Right lobe of liver (tissue), 6 donors: ENCODE results near the gene KLHL2. TPM values are rescaled to one million over a fixed set of nuclear protein-coding genes. Genes with fewer than 3 reads are reported as not detected.
"Not testable (repeated sequence)": the region's sequence is repeated elsewhere in the genome, so short reads cannot be mapped to it uniquely, and the experiment has no call there.

ENCODE experiments used
- ATAC-seq, 4 donors: fragments of 200-7000 bp; cut with Tn5 transposase; one replicate each; pipeline ENCODE4 v1.9.1; 2020; ENCODE audit warnings: mild to moderate bottlenecking in 4 of 4, moderate library complexity in 4 of 4
- DNase-seq, 3 donors: peaks; one replicate each; pipeline ENCODE4 v3.0.0-alpha.2; 2020
- H3K27ac ChIP-seq, 3 donors: fragments of 200-600 bp; one replicate each; pipeline ENCODE4 v1.8.0; 2022
- H3K27me3 ChIP-seq, 2 donors: fragments of 200-600 bp; one replicate each; pipeline ENCODE4 v1.8.0; 2022
- H3K36me3 ChIP-seq, 4 donors: fragments of 200-600 bp; sonication (generic) in 1 of 4; one replicate each; pipeline versions ENCODE4 v1.5.1 to v1.8.0; 2017 to 2022; ENCODE audit warnings: control low read depth in 1 of 4
- H3K4me1 ChIP-seq, 4 donors: fragments of 200-600 bp; sonication (generic) in 1 of 4; one replicate each; pipeline versions ENCODE4 v1.5.1 to v1.8.0; 2017 to 2022; ENCODE audit warnings: control low read depth in 1 of 4
- H3K4me3 ChIP-seq, 3 donors: fragments of 200-600 bp; one replicate each; pipeline ENCODE4 v1.8.0; 2022
- H3K9me3 ChIP-seq, 4 donors: fragments of 200-600 bp; sonication (generic) in 1 of 4; one replicate each; pipeline versions ENCODE4 v1.5.1 to v1.8.0; 2017 to 2022; ENCODE audit warnings: control low read depth in 1 of 4
- POLR2A ChIP-seq: fragments of 450-650 bp; IDR thresholded peaks from one replicate; pipeline ENCODE4 v1.6.1; 2017; ENCODE audit warnings: antibody characterized with exemption, mild to moderate bottlenecking
- WGBS: methylation state at CpG from one replicate; pipeline ENCODE4 v1.1.6; 2018; ENCODE audit warnings: low coverage, low lambda C conversion rate; ENCODE audit not compliant: insufficient coverage; ENCODE audit errors: missing lambda C conversion rate; 5-methylcytosine and 5-hydroxymethylcytosine counted together
- intact Hi-C, 2 donors: fragments of 100-400 bp; cut with DNase I; formaldehyde crosslinking; loops; one replicate each; pipeline versions ENCODE4 v1.11.2 to v1.14.1; 2022
- total RNA-seq, 6 experiments: library from RNA; depleted of rRNA in 2 of 6; stranded (reverse); fragments of >200 nt in 2 of 6; fragmentation: NEBNext Ultra II Directional in 3 of 6; extraction: Animal tissue kit (Norgen Biotek cat#: 25700) in 3 of 6; gene quantifications; one replicate each; pipeline versions ENCODE4 v1.1.0 to v1.2.4, GENCODE V29; 2016 to 2023
- TF ChIP-seq, protein P1 (sequence below), 4 donors: fragments of 200-600 bp in 3 of 4; fragments of 450-650 bp in 1 of 4; IDR thresholded peaks; one replicate each; pipeline versions ENCODE4 v1.5.1 to v1.8.0; 2016 to 2022; ENCODE audit warnings: antibody characterized with exemption in 4 of 4, mild to moderate bottlenecking in 2 of 4
- donor health status: DM: no; HTN: yes; CAD: no.
- donor health status: DM: no; HTN: no; CAD: no.
- donor health status: DM: no; HTN: no; CAD: no.
- donor health status: DM: no; HTN: yes; CAD: no.
- donor health status: DM: no; HTN: yes; CAD: no.

KLHL2 gene
- total RNA-seq, 6 experiments from 2014 or later: 15.6 to 25.3 (median 20.3) TPM

DNA sequence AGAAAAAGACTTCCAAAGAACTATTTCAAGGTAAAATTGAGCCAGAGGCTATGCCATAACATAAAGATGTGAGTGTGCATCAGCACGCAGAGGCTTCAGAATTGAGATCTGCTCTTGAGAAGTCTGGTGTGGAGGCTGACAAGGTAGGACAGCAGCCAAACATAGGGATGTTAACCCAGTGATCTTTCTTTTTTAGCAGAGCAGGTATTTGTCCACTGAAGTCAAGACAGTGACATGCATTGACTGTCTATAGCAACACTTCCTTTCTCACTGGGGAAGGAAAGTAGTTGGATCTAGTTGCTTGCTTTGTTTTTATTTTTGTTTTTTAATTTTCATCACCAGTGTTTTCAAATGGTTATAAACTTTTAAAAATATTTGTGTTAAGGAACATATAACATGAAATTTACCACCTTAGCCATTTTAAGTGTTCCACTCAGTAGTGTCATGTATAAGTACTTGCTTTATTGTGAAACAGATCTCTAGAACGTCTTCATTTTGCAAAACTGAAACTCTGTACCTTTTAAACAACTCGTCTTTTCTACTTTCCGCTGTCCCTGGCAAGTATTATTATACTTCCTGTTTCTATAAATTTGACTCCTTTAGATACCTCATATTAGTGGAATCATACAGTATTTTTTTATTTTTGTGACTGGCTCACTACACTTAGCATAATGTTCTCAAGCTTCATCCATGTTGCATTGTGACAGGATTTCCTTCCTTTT is 79.4 kb downstream of the KLHL2 start:
- ATAC-seq, H3K36me3 ChIP-seq, H3K27me3 ChIP-seq, H3K4me3 ChIP-seq, DNase-seq, intact Hi-C loops, H3K27ac ChIP-seq, H3K9me3 ChIP-seq: not testable (repeated sequence)
- 63% methylated on average over 4 of the region's 4 CpGs for WGBS
- H3K4me1 ChIP-seq: peaks cover 0 to 23% (median 5%) of the 10 kb centered on the region in 4 donors

DNA sequence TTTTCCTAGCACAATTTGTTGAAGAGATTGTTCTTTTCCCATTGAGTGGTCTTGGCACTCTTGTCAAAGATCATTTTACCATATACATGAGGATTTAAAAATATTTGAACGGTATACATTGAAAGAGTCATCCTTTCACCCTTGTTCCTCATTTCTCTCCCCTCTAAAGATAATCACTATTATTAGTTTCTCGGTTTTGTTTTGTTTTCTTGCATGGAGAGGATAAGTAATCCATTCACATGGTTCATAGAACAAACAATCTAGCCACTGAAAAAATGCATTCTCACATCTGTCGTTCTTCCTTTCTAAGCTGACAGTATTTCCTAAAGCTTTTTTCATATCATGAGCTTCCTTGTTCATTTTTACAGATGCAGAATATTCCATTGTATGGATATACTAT is 80.9 kb downstream of the KLHL2 start:
- Histone ChIP-seq H3K36me3 (no peaks in the 10 kb centered on the region), H3K4me1 (peaks cover 0 to 23% (median 5%) of the 10 kb centered on the region in 4 donors), H3K9me3 (no peaks in the 10 kb centered on the region), H3K4me3 (no peak overlapping the region), H3K27me3 (no peaks in the 10 kb centered on the region), H3K27ac (peak overlapping the region in 1 of 3 donors; percentile 17)
- WGBS: 32% methylated on average over 3 of the region's 3 CpGs
- TF ChIP-seq, protein P1, sequence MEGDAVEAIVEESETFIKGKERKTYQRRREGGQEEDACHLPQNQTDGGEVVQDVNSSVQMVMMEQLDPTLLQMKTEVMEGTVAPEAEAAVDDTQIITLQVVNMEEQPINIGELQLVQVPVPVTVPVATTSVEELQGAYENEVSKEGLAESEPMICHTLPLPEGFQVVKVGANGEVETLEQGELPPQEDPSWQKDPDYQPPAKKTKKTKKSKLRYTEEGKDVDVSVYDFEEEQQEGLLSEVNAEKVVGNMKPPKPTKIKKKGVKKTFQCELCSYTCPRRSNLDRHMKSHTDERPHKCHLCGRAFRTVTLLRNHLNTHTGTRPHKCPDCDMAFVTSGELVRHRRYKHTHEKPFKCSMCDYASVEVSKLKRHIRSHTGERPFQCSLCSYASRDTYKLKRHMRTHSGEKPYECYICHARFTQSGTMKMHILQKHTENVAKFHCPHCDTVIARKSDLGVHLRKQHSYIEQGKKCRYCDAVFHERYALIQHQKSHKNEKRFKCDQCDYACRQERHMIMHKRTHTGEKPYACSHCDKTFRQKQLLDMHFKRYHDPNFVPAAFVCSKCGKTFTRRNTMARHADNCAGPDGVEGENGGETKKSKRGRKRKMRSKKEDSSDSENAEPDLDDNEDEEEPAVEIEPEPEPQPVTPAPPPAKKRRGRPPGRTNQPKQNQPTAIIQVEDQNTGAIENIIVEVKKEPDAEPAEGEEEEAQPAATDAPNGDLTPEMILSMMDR (IDR thresholded peaks at IDR 0.05): no peak
- TF ChIP-seq POLR2A: no peak
- DNase-seq: no peak
- peak in 1 of 4 donors; percentile 10 for ATAC-seq
- intact Hi-C loops: no loop called here

DNA sequence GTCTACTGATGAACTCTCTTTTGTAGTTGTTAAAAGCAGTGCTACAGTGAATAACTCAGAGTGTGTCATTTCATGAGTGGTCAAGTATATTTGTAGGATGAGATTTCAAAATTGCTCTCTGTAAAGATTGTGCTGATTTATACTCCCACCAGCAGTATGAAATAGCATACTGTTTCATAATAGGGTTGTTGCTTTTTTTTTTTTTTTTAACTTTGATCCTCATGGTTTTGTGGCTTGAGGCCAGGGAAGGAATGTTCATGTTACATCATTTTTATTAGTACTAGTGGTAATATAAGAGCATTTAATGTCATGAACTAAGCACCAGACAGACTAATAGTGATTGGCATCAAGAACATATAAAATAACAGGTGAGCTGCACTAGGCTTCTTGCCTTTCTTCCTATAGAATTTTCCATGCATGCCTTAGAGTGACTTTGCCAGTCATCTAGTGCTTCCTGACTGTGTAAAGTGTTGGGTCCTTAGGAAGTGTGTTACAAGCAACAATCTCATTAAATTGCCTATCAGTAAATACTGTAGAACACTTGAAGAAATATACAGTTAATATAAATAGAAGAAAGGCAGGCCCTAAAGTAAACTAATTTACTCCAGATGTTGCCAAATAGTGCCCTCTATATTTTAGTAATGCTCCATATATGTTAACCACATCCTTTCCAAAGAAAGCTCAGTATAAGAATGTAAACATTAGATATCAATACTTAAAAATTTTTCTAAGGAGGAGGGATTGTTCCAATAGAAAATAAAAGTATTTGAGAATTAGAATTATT is 81.5 kb downstream of the KLHL2 start:
- DNase-seq: no peak
- no peak for TF ChIP-seq POLR2A
- TF ChIP-seq, protein P1 (IDR thresholded peaks at IDR 0.05): no peak
- no peaks in the 10 kb centered on the region for H3K9me3 ChIP-seq
- H3K4me1 ChIP-seq: peaks cover 0 to 23% (median 5%) of the 10 kb centered on the region in 4 donors
- no peaks in the 10 kb centered on the region for H3K36me3 ChIP-seq
- intact Hi-C loops: no loop called here
- peak; percentile 55 to 85 (median 70) for ATAC-seq
- H3K4me3 ChIP-seq: no peak overlapping the region
- H3K27me3 ChIP-seq: no peaks in the 10 kb centered on the region
- peak overlapping the region in 1 of 3 donors; percentile 17 for H3K27ac ChIP-seq

DNA sequence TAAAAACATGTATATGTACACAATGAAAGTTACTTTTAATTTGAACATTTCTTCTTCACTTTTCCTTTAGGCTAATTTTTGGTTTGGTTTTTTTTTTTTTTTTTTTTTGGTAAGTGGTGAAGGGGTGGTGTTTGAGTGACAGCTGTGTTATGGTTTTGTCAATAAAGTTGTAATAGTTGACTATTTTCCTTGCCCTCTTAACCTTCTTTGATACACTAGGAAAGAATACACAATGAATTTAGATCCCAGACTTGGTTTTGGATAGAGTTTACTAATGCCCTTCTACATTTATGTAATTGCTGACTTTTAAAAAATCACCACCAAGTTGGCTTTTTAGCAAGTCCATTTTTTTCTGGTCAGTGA is 82.0 kb downstream of the KLHL2 start:
- no peak overlapping the region for H3K4me3 ChIP-seq
- intact Hi-C loops: no loop called here
- no peaks in the 10 kb centered on the region for H3K9me3 ChIP-seq
- TF ChIP-seq, protein P1 (IDR thresholded peaks at IDR 0.05): no peak
- no peak for TF ChIP-seq POLR2A
- no peak overlapping the region for H3K27ac ChIP-seq
- no peaks in the 10 kb centered on the region for H3K27me3 ChIP-seq
- no peak for ATAC-seq
- H3K4me1 ChIP-seq: peaks cover 0 to 23% (median 5%) of the 10 kb centered on the region in 4 donors
- no peaks in the 10 kb centered on the region for H3K36me3 ChIP-seq
- DNase-seq: no peak

DNA sequence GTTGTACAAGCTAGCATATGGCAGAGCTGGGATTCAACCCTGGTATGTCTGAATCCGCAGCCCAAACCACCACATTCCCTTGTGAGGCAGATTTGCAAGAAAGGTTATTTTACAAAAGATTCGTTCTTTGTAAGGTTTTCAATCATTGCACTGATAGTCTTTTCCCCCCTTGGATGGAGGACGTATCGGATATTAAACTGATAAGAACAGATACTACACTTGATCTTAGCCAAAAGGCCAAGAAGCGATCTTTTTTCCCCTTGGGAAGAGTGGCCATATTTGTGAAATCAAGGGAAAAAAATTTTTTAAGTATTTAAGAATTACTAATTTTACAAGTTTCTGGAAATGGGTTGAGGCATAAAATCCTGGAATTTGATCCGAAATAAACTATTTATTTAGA is 85.7 kb downstream of the KLHL2 start:
- no peaks in the 10 kb centered on the region for H3K9me3 ChIP-seq
- WGBS: 97% methylated on average over 6 of the region's 6 CpGs
- no peak for TF ChIP-seq POLR2A
- TF ChIP-seq, protein P1 (IDR thresholded peaks at IDR 0.05): no peak
- ATAC-seq (no peak), DNase-seq (no peak)
- H3K4me3 ChIP-seq: no peak overlapping the region
- H3K4me1 ChIP-seq: peaks cover 0 to 26% (median 5%) of the 10 kb centered on the region in 4 donors
- H3K27me3 ChIP-seq: no peaks in the 10 kb centered on the region
- intact Hi-C loops: no loop called here
- H3K36me3 ChIP-seq: peaks cover 0 to 2% (median 0%) of the 10 kb centered on the region in 4 donors
- no peak overlapping the region for H3K27ac ChIP-seq
